ENCODE results near the gene TSPAN3.

Gene TSPAN3

GRCh38 chr15:77021803-77022381 is 49.0 kb downstream of the TSPAN3 start:
- DNase-seq = no peak

DNA sequence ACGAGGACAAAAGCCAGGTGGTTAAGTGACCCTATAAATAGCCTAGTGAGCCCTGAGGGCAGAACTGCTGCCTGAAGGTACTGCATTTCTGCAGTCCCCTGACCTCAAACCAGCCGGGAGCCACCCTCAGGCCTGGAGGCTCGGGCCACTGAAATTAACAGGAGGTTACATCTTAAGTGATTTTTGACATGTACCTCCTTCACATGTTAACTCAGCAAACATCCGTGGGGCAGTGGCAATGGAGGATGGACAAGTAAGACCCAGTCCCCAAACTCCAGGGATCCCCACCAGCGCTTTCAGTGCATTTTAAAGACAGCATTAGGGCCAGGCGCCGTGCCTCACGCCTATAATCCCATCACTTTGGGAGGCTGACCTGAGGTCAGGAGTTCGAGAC is 49.8 kb downstream of the TSPAN3 start:
- DNase-seq = no peak

- DNase-seq = no peak
Measured at GRCh38 chr15:77020348-77021087, 50.4 kb downstream of the TSPAN3 start.

GRCh38 chr15:77019521-77020331 is 51.2 kb downstream of the TSPAN3 start:
- no peak for DNase-seq

- no peak for DNase-seq
Measured at GRCh38 chr15:77018796-77019505, 52.0 kb downstream of the TSPAN3 start.

DNA sequence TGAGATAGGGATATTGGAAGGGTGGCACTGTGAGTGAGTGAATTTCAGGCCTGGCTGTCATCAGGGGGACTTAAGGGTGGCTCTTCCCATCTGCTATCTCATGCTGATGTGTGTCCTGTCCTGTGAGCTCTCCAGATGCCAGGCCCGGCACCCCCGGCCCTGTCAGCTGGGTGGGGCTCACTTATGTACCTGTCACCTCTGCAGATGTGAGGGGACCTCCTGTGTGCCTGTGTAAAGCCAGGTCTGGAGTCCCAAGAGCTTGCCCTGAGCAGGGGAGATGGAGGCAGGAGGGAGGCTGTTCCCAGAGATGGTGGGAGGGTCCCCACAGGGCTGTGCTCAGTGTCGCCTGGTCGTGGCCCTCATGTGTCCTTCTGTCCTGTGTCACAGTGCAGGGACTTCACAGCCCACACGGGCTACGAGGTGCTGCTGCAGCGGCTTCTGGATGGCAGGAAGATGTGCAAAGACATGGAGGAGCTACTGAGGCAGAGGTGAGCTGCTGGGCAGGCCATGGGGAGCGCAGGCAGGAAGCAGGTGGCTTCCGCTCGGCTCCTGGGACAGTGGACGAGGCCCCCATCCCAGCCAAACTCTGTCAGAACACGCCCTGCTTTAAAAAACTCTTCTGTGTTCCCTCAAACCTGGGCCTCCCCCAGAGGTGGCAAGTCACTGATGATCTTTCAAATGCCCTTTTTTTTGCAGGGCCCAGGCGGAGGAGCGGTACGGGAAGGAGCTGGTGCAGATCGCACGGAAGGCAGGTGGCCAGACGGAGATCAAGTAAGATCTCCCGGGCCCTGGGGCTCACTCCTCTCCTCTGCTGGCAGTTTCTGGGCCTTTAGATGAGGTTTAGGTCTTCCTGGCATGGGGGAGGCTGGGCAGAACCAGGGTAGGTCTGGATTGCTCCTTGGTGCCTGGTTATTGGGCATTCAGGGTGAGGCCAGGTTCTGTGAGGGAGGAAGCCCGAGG is 52.9 kb downstream of the TSPAN3 start:
- DNase-seq = no peak

GRCh38 chr15:77017091-77017660 is 53.7 kb downstream of the TSPAN3 start:
- no peak for DNase-seq

DNA sequence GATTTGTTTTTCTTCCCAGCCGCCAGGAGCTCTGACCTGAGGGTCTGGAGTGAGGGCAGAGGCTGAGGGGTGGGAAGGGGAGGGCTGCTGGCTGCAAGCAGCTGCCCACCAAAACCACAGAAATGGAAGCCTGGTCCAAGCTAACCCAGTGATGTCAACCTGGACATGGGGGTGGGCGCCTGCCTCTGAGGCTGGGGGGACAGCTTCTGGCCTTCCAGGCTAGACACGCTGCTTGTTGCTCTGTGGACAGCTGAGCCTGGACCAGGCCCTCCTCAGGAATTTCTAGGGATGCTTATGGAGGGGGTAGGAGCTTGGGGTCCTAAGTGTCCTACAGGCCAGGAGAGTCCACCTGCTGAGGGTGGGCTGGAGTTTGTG is 54.6 kb downstream of the TSPAN3 start:
- no peak for DNase-seq

DNA sequence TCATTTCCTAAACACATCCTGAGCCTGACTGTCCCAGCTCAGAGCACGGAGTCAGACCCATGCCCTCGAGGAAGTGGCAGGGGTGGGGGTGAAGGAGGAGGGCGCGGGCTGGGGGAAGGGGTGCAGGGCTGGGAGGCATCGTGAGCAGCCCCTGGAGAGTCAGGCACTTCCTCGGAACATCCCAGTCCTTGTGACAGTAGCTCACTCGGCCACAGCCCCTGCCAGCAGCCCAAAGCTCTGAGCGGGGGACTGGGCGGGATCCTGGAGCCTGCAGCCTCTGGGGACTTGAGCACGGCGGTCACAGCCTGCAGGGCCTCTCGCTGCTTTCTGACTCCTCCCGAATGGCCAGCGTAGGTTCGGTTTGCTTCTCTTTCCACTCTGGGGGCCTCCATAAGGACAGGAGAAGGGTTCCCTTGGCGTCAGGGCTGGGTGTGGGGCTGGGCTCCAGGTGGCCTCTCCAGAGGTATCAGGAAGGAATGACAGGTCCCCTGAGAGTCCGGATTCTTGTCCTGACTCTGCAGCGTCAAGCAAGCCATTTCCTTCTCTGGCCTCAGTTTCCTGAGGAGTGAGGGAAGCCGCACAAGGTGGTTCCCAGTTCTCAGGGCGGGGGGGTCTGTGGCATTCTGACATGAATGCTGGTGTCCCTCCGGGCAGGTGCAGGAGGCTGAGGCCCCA is 55.1 kb downstream of the TSPAN3 start:
- DNase-seq = no peak

- no peak for DNase-seq
Measured at GRCh38 chr15:77014132-77015081, 56.5 kb downstream of the TSPAN3 start.

- no peak for DNase-seq
Measured at GRCh38 chr15:77013776-77014131, 57.2 kb downstream of the TSPAN3 start.

GRCh38 chr15:77012868-77013267 is 58.0 kb downstream of the TSPAN3 start:
- no peak for DNase-seq

DNA sequence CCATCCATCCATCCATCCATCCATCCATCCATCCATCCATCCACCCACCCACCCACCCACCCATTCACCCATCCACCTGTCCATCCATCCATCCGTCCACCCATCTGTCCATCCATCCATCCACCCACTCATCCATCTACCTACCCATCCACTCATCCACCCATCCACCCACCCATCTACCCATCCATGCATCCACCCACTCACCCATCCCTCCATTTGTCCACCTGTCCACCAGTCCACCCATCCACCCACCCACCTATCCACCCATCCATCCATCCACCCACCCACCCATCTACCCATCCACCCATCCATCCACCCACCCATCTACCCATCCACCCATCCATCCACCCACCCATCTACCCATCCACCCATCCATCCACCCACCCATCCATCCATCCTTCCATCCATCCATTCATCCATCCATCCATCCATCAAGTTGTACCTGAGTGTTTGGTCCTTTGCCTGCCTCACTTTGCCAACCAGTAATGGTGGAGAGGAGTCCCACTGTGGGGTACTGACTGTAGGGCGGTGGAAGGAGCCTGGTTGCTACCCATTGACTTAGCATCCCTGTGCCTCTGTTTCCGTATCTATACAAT is 58.7 kb downstream of the TSPAN3 start:
- DNase-seq = no peak

- DNase-seq = no peak
Measured at GRCh38 chr15:77010857-77011256, 60.1 kb downstream of the TSPAN3 start.

- no peak for DNase-seq
Measured at GRCh38 chr15:77010312-77010686, 60.6 kb downstream of the TSPAN3 start.

GRCh38 chr15:77009646-77010311 is 61.1 kb downstream of the TSPAN3 start:
- no peak for DNase-seq

DNA sequence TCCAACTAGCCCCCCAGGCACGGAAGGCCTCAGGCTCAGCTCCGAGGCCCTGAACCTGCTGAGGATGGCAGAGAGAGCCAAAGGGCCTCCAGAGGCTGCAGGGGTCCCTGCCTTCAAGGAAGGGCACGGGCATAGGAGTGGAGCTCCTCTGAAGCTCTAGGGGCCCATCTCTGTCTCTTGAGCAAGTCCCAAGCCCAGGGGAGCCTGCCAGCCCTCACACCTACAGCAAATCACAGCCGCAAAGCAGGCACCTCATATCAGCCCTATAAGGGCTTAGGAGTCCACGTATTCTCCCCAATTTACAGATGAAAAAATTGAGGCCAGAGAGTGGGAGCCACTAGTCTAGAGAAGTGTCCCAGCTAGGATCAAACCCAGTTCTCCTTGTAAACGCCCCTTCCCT is 61.7 kb downstream of the TSPAN3 start:
- no peak for DNase-seq

DNA sequence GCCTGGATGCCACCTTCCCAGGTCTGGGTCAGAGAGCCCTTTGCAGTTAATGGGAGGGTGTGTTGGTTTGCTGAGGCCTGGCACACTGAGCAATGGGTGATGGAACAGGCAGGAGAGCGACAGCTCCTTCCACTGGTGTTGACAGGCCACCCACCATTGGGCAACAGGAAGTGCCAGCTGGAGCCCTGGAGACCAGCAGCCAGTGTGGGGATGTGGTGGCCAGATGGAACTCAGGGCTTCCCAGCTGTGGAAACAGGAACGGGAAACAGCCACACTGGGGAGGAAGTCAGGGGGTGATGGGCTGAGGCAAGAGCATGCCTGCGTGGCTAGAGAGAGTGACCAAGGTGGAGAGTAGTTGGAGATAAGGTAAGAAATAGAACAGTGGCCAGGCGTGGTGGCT is 66.7 kb downstream of the TSPAN3 start:
- DNase-seq = no peak

Measured in kidney glomerular epithelial cell (primary cell).